GM12864 (cell line): ENCODE results near the gene ZSCAN1.

Experiments used
- DNase-seq: peaks from one replicate; pipeline ENCODE4 v3.0.0-alpha.2; 2011; ENCODE audit warnings: low read depth
- H3K4me3 ChIP-seq: 2 replicates; pipeline ENCODE4 v1.5.1; 2011; ENCODE audit warnings: mild to moderate bottlenecking, low read depth, low read length, control low read depth
- CTCF ChIP-seq: IDR thresholded peaks from 2 replicates; pipeline ENCODE4 v1.5.1; 2011; ENCODE audit warnings: low read depth, mild to moderate bottlenecking, moderate library complexity, low read length, control low read depth, inconsistent platforms; ENCODE audit errors: missing control alignments

ZSCAN1 gene

GRCh38 chr19:58097781-58098681 is 64.2 kb downstream of the ZSCAN1 start, which contains the start of gene ZSCAN18:
ZSCAN18 (minus strand) TSS chr19:58098231; CDS start chr19:58090267, 7,964 bp downstream.
- TF ChIP-seq CTCF, result no peak
- peak; percentile 42 for DNase-seq
- peak within 1 kb of the TSS; percentile 46 for H3K4me3 ChIP-seq

GRCh38 chr19:58098682-58098998 is 64.8 kb downstream of the ZSCAN1 start:
- DNase-seq, result no peak
- TF ChIP-seq CTCF, result no peak
- peak overlapping the region; percentile 39 for H3K4me3 ChIP-seq
